A549 (cell line): ENCODE results near the gene DPEP2.

Source experiments
- POLR2A ChIP-seq: IDR thresholded peaks from 2 replicates; pipeline ENCODE4 v1.6.1; 2012; ENCODE audit warnings: mild to moderate bottlenecking, low read length
- RAD21 ChIP-seq, 2 experiments: fragments of >200 bp in 1 of 2; sonication (Bioruptor Twin) in 1 of 2; formaldehyde crosslinking in 1 of 2; IDR thresholded peaks in 1 of 2; conservative IDR thresholded peaks in 1 of 2; 2 replicates in 1 of 2; 3 replicates in 1 of 2; pipeline ENCODE4 v1.6.1; 2012 to 2018; ENCODE audit warnings: inconsistent platforms in 1 of 2
- TF ChIP-seq, protein P1 (sequence below): fragments of 200-600 bp; sonication (generic); IDR thresholded peaks from 2 replicates; pipeline ENCODE4 v1.6.1; 2016; ENCODE audit warnings: antibody characterized with exemption, mild to moderate bottlenecking, moderate library complexity

DNA sequence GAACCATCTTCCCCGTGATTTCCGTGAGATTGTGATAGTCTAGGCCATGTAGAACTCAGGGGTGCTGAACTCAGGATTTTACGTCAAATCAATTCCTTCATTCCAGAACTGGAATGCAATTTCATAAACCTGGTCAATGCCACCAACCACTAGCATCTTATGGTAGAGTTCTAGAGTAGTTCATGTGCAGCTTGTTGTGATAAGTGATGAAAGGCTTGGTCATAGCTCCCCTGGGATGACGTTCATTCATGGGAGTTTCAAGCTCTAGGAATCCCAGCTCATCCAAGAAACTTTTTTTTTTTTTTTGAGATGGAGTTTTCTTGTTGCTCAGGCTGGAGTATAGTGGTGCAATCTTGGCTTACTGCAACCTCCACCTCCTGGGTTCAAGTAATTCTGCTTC is 3.7 kb upstream of the DPEP2 start:
- TF ChIP-seq RAD21 (conservative IDR thresholded peaks at IDR 0.05 in 1 of 2, IDR thresholded peaks at IDR 0.05 in 1 of 2) (no peak), POLR2A (no peak)
- TF ChIP-seq, protein P1, sequence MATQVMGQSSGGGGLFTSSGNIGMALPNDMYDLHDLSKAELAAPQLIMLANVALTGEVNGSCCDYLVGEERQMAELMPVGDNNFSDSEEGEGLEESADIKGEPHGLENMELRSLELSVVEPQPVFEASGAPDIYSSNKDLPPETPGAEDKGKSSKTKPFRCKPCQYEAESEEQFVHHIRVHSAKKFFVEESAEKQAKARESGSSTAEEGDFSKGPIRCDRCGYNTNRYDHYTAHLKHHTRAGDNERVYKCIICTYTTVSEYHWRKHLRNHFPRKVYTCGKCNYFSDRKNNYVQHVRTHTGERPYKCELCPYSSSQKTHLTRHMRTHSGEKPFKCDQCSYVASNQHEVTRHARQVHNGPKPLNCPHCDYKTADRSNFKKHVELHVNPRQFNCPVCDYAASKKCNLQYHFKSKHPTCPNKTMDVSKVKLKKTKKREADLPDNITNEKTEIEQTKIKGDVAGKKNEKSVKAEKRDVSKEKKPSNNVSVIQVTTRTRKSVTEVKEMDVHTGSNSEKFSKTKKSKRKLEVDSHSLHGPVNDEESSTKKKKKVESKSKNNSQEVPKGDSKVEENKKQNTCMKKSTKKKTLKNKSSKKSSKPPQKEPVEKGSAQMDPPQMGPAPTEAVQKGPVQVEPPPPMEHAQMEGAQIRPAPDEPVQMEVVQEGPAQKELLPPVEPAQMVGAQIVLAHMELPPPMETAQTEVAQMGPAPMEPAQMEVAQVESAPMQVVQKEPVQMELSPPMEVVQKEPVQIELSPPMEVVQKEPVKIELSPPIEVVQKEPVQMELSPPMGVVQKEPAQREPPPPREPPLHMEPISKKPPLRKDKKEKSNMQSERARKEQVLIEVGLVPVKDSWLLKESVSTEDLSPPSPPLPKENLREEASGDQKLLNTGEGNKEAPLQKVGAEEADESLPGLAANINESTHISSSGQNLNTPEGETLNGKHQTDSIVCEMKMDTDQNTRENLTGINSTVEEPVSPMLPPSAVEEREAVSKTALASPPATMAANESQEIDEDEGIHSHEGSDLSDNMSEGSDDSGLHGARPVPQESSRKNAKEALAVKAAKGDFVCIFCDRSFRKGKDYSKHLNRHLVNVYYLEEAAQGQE = no peak
